Ovary (tissue), 3 donors: Measurements from ENCODE around the gene PAGR1.

Experiments
- EP300 ChIP-seq: sonication (generic); formaldehyde crosslinking; IDR thresholded peaks from one replicate; pipeline ENCODE4 v1.6.1; 2017; ENCODE audit warnings: antibody characterized with exemption
- POLR2A ChIP-seq: fragments of 450-650 bp; IDR thresholded peaks from one replicate; pipeline ENCODE4 v1.6.1; 2017; ENCODE audit warnings: antibody characterized with exemption, mild to moderate bottlenecking, moderate library complexity
- TF ChIP-seq, protein P1 (sequence below), 3 donors: fragments of 450-650 bp in 2 of 3; fragments of 200-600 bp in 1 of 3; IDR thresholded peaks; one replicate each; pipeline versions ENCODE4 v1.5.1 to v1.8.0; 2016 to 2022; ENCODE audit warnings: antibody characterized with exemption in 3 of 3, mild to moderate bottlenecking in 1 of 3
- donor health status: DM: no; HTN: no; CAD: no.

- TF ChIP-seq, protein P1, sequence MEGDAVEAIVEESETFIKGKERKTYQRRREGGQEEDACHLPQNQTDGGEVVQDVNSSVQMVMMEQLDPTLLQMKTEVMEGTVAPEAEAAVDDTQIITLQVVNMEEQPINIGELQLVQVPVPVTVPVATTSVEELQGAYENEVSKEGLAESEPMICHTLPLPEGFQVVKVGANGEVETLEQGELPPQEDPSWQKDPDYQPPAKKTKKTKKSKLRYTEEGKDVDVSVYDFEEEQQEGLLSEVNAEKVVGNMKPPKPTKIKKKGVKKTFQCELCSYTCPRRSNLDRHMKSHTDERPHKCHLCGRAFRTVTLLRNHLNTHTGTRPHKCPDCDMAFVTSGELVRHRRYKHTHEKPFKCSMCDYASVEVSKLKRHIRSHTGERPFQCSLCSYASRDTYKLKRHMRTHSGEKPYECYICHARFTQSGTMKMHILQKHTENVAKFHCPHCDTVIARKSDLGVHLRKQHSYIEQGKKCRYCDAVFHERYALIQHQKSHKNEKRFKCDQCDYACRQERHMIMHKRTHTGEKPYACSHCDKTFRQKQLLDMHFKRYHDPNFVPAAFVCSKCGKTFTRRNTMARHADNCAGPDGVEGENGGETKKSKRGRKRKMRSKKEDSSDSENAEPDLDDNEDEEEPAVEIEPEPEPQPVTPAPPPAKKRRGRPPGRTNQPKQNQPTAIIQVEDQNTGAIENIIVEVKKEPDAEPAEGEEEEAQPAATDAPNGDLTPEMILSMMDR (IDR thresholded peaks at IDR 0.05), result no peak
- TF ChIP-seq POLR2A, result no peak
- no peak for TF ChIP-seq EP300
Measured at GRCh38 chr16:29806641-29807425, 9.1 kb upstream of the PAGR1 start.
